K562 (cell line): ENCODE results near the gene PGPEP1. TPM values are rescaled to one million over a fixed set of nuclear protein-coding genes. Genes with fewer than 3 reads are reported as not detected.

Experiments
- BRD4 ChIP-seq: fragments of 200-600 bp; sonication (generic); IDR thresholded peaks from 2 replicates; pipeline ENCODE4 v1.6.1; 2017; ENCODE audit warnings: inconsistent platforms
- C11orf30 ChIP-seq: fragments of 450-650 bp; IDR thresholded peaks from 2 replicates; pipeline ENCODE4 v1.6.1; 2016; ENCODE audit warnings: low read depth, mild to moderate bottlenecking
- ELF1 ChIP-seq: fragments of 200-800 bp; sonication (Bioruptor generic); IDR thresholded peaks from 2 replicates; pipeline ENCODE4 v1.6.1; 2016; ENCODE audit warnings: missing genetic modification characterization, missing compliant biosample characterization
- GABPB1 ChIP-seq: sonication (generic); formaldehyde crosslinking; IDR thresholded peaks from 2 replicates; pipeline ENCODE4 v1.8.0; 2022; ENCODE audit warnings: mild to moderate bottlenecking, missing genetic modification reagents
- HEY1 ChIP-seq: fragments of 250-450 bp; sonication (Bioruptor Pico); IDR thresholded peaks from 2 replicates; pipeline ENCODE4 v1.5.0; 2020; ENCODE audit warnings: mild to moderate bottlenecking, moderate library complexity, borderline replicate concordance
- MED1 ChIP-seq: sonication (generic); formaldehyde crosslinking; IDR thresholded peaks from 2 replicates; pipeline ENCODE4 v1.8.1; 2023; ENCODE audit warnings: missing genetic modification reagents, borderline replicate concordance
- STAT5B ChIP-seq: fragments of 250-450 bp; sonication (Bioruptor Pico); IDR thresholded peaks from 2 replicates; pipeline ENCODE4 v1.8.0; 2021; ENCODE audit warnings: mild to moderate bottlenecking, inconsistent platforms
- TAF1 ChIP-seq: IDR thresholded peaks from 2 replicates; pipeline ENCODE4 v1.6.1; 2011; ENCODE audit warnings: mild to moderate bottlenecking, low read length, moderate library complexity; ENCODE audit not compliant: insufficient read depth, control insufficient read depth, severe bottlenecking; ENCODE audit errors: extremely low read depth
- ZNF253 ChIP-seq: fragments of 250-450 bp; sonication (Bioruptor Pico); conservative IDR thresholded peaks from 2 replicates; pipeline ENCODE4 v1.6.1; 2021; ENCODE audit warnings: mild to moderate bottlenecking
- ZNF41 ChIP-seq: fragments of 250-450 bp; sonication (Bioruptor Pico); conservative IDR thresholded peaks from 2 replicates; pipeline ENCODE4 v1.4.0; 2020; ENCODE audit warnings: mild to moderate bottlenecking
- ZNF444 ChIP-seq: fragments of 250-450 bp; sonication (Bioruptor Pico); IDR thresholded peaks from 2 replicates; pipeline ENCODE4 v1.4.0; 2020; ENCODE audit warnings: mild to moderate bottlenecking, moderate library complexity
- polyA plus RNA-seq, 8 experiments: library from polyadenylated mRNA; depleted of rRNA in 4 of 8; stranded (reverse) in 5 of 8; unstranded in 3 of 8; fragments of >200 nt; fragmentation: Nextera tagmentation in 2 of 8; fragmentation: Illumina TruSeq in 1 of 8; extraction: Ambion mirVana in 2 of 8; extraction: Trizol in 1 of 8; gene quantifications; 2 replicates each; pipeline versions ENCODE4 v1.2.1 to v1.2.3, GENCODE V29; 2011 to 2014; ENCODE audit warnings: inconsistent platforms in 1 of 8, missing spikeins in 1 of 8
- total RNA-seq, 7 experiments: library from RNA; depleted of rRNA in 6 of 7; stranded (reverse); fragments of >200 nt in 6 of 7; fragmentation: Illumina TruSeq in 2 of 7; extraction: Trizol in 2 of 7; gene quantifications; 2 replicates each; pipeline versions ENCODE4 v1.2.1 to v1.2.3, GENCODE V29; 2011 to 2021; ENCODE audit warnings: low replicate concordance in 1 of 7
- TF ChIP-seq, protein P1 (sequence below): sonication (generic); formaldehyde crosslinking; IDR thresholded peaks from 2 replicates; pipeline ENCODE4 v1.8.1; 2023; ENCODE audit warnings: mild to moderate bottlenecking, missing genetic modification reagents
- TF ChIP-seq, protein P2 (sequence below): fragments of 250-450 bp; sonication (Bioruptor Pico); IDR thresholded peaks from 2 replicates; pipeline ENCODE4 v1.9.0; 2021; ENCODE audit warnings: mild to moderate bottlenecking, inconsistent platforms
- TF ChIP-seq, protein P3 (sequence below): fragments of 200-800 bp; sonication (Bioruptor generic); IDR thresholded peaks from 2 replicates; pipeline ENCODE4 v1.6.1; 2017; ENCODE audit warnings: missing genetic modification characterization, missing compliant biosample characterization
- TF ChIP-seq, protein P4 (sequence below): fragments of 250-450 bp; sonication (Bioruptor Pico); IDR thresholded peaks from 2 replicates; pipeline ENCODE4 v1.8.0; 2022; ENCODE audit warnings: inconsistent platforms
- TF ChIP-seq, protein P5 (sequence below): IDR thresholded peaks from 2 replicates; pipeline ENCODE4 v1.6.1; 2011; ENCODE audit warnings: borderline replicate concordance, low read depth, mild to moderate bottlenecking, moderate library complexity, low read length; ENCODE audit not compliant: insufficient read depth, poor library complexity, severe bottlenecking

PGPEP1 gene
- total and polyA plus RNA-seq, 9 of the 15 experiments (the other 6 are each of a cell fraction or from before 2014, with no cell fraction given) = 10.0 to 69.6 (median 33.5) TPM

DNA sequence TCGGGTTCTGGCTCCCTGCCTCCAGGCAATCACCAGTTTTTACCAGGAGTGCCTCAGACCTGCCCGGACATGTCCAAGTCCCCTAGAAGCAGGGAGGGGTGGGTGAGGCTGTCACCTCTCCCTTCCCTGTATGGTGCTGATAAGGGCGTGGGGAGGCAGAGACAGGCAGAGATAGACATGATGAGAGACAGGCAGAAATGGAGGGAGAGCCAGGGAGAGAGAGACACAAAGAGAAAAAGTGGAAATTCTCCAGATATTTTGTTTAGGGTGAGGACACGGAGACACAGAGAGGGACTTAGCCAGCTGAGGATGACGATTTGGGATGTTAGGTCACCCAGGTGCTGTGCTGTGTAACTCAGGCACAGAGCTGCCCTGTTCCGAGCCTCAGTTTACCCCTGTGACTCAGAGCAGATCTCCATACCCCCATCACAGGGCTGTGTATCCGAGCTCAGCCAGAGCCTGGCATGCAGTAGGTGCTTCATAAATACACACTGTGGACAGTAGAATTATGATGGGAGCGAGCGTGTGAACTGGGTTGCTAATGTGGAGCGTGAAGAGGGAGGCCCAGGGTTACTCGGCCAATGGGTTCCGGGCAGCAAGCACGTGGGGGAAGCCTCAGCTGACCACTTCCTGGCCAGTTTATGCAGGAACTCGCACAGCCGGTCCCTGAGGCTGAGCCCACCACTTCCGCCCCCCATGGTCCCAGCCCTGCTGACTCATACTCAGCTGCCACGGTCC, 33.7 kb downstream of the PGPEP1 start (continued):
- TF ChIP-seq, protein P1, sequence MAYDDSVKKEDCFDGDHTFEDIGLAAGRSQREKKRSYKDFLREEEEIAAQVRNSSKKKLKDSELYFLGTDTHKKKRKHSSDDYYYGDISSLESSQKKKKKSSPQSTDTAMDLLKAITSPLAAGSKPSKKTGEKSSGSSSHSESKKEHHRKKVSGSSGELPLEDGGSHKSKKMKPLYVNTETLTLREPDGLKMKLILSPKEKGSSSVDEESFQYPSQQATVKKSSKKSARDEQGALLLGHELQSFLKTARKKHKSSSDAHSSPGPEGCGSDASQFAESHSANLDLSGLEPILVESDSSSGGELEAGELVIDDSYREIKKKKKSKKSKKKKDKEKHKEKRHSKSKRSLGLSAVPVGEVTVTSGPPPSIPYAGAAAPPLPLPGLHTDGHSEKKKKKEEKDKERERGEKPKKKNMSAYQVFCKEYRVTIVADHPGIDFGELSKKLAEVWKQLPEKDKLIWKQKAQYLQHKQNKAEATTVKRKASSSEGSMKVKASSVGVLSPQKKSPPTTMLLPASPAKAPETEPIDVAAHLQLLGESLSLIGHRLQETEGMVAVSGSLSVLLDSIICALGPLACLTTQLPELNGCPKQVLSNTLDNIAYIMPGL (CRISPR knock-in tag) = no peak
- TF ChIP-seq, protein P2, sequence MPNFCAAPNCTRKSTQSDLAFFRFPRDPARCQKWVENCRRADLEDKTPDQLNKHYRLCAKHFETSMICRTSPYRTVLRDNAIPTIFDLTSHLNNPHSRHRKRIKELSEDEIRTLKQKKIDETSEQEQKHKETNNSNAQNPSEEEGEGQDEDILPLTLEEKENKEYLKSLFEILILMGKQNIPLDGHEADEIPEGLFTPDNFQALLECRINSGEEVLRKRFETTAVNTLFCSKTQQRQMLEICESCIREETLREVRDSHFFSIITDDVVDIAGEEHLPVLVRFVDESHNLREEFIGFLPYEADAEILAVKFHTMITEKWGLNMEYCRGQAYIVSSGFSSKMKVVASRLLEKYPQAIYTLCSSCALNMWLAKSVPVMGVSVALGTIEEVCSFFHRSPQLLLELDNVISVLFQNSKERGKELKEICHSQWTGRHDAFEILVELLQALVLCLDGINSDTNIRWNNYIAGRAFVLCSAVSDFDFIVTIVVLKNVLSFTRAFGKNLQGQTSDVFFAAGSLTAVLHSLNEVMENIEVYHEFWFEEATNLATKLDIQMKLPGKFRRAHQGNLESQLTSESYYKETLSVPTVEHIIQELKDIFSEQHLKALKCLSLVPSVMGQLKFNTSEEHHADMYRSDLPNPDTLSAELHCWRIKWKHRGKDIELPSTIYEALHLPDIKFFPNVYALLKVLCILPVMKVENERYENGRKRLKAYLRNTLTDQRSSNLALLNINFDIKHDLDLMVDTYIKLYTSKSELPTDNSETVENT = no peak
- TF ChIP-seq GABPB1 (CRISPR knock-in tag) = peak; percentile 92
- TF ChIP-seq ELF1 (tag) = peak; percentile 97
- no peak for TF ChIP-seq ZNF253 (CRISPR knock-in tag)
- peak; percentile 90 for TF ChIP-seq BRD4
- TF ChIP-seq, protein P3, sequence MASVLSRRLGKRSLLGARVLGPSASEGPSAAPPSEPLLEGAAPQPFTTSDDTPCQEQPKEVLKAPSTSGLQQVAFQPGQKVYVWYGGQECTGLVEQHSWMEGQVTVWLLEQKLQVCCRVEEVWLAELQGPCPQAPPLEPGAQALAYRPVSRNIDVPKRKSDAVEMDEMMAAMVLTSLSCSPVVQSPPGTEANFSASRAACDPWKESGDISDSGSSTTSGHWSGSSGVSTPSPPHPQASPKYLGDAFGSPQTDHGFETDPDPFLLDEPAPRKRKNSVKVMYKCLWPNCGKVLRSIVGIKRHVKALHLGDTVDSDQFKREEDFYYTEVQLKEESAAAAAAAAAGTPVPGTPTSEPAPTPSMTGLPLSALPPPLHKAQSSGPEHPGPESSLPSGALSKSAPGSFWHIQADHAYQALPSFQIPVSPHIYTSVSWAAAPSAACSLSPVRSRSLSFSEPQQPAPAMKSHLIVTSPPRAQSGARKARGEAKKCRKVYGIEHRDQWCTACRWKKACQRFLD = peak; percentile 95
- no peak for TF ChIP-seq ZNF444 (CRISPR knock-in tag)
- peak; percentile 55 for TF ChIP-seq TAF1
- TF ChIP-seq MED1 (CRISPR knock-in tag) = no peak
- peak; percentile 90 for TF ChIP-seq C11orf30
- TF ChIP-seq HEY1 (CRISPR knock-in tag) = no peak
- no peak for TF ChIP-seq STAT5B (CRISPR knock-in tag)
- TF ChIP-seq, protein P4, sequence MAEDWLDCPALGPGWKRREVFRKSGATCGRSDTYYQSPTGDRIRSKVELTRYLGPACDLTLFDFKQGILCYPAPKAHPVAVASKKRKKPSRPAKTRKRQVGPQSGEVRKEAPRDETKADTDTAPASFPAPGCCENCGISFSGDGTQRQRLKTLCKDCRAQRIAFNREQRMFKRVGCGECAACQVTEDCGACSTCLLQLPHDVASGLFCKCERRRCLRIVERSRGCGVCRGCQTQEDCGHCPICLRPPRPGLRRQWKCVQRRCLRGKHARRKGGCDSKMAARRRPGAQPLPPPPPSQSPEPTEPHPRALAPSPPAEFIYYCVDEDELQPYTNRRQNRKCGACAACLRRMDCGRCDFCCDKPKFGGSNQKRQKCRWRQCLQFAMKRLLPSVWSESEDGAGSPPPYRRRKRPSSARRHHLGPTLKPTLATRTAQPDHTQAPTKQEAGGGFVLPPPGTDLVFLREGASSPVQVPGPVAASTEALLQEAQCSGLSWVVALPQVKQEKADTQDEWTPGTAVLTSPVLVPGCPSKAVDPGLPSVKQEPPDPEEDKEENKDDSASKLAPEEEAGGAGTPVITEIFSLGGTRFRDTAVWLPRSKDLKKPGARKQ = no peak
- TF ChIP-seq, protein P5, sequence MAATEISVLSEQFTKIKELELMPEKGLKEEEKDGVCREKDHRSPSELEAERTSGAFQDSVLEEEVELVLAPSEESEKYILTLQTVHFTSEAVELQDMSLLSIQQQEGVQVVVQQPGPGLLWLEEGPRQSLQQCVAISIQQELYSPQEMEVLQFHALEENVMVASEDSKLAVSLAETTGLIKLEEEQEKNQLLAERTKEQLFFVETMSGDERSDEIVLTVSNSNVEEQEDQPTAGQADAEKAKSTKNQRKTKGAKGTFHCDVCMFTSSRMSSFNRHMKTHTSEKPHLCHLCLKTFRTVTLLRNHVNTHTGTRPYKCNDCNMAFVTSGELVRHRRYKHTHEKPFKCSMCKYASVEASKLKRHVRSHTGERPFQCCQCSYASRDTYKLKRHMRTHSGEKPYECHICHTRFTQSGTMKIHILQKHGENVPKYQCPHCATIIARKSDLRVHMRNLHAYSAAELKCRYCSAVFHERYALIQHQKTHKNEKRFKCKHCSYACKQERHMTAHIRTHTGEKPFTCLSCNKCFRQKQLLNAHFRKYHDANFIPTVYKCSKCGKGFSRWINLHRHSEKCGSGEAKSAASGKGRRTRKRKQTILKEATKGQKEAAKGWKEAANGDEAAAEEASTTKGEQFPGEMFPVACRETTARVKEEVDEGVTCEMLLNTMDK = no peak
- TF ChIP-seq ZNF41 = 0 out of 2 replicates have a peak, but pooled peaks have one; percentile 6
